Middle frontal gyrus (tissue), 1 donor: Measurements from ENCODE around the gene NINL.
"Not testable (repeated sequence)": the region's sequence is repeated elsewhere in the genome, so short reads cannot be mapped to it uniquely, and the experiment has no call there.

Experiments used
- DNase-seq: peaks from one replicate; pipeline ENCODE4 v3.0.0-alpha.2; 2015; ENCODE audit warnings: low spot score; ENCODE audit errors: extremely low spot score

Gene NINL

GRCh38 chr20:25552977-25553376 lies 32.4 kb downstream of the NINL start:
- no peak for DNase-seq

GRCh38 chr20:25551413-25552215 lies 33.7 kb downstream of the NINL start:
- DNase-seq = no peak

GRCh38 chr20:25550645-25551337 lies 34.5 kb downstream of the NINL start:
- DNase-seq = not testable (repeated sequence)

- no peak for DNase-seq
Measured at GRCh38 chr20:25549843-25550477, 35.4 kb downstream of the NINL start.

GRCh38 chr20:25549172-25549773 lies 36.1 kb downstream of the NINL start:
- no peak for DNase-seq

- no peak for DNase-seq
Measured at GRCh38 chr20:25548613-25549086, 36.7 kb downstream of the NINL start.

GRCh38 chr20:25547999-25548398 lies 37.3 kb downstream of the NINL start:
- no peak for DNase-seq

GRCh38 chr20:25547063-25547462 lies 38.3 kb downstream of the NINL start:
- no peak for DNase-seq

GRCh38 chr20:25546048-25546447 lies 39.3 kb downstream of the NINL start:
- no peak for DNase-seq

GRCh38 chr20:25545171-25545570 lies 40.2 kb downstream of the NINL start:
- no peak for DNase-seq

GRCh38 chr20:25544734-25545133 lies 40.6 kb downstream of the NINL start:
- DNase-seq = no peak

GRCh38 chr20:25544311-25544710 lies 41.0 kb downstream of the NINL start:
- DNase-seq = no peak

GRCh38 chr20:25543068-25543467 lies 42.3 kb downstream of the NINL start:
- DNase-seq = no peak

- DNase-seq = no peak
Measured at GRCh38 chr20:25541676-25542075, 43.7 kb downstream of the NINL start.

- no peak for DNase-seq
Measured at GRCh38 chr20:25539742-25540672, 45.3 kb downstream of the NINL start.

- DNase-seq = no peak
Measured at GRCh38 chr20:25538838-25539665, 46.3 kb downstream of the NINL start.

- no peak for DNase-seq
Measured at GRCh38 chr20:25537890-25538289, 47.4 kb downstream of the NINL start.

- no peak for DNase-seq
Measured at GRCh38 chr20:25535762-25536161, 49.6 kb downstream of the NINL start.

GRCh38 chr20:25534845-25535244 lies 50.5 kb downstream of the NINL start:
- DNase-seq = no peak
